ENCODE measurements around the gene NDST3.

GRCh38 chr4:117987464-117987863 is 46.8 kb upstream of the NDST3 start:
- TF ChIP-seq CTCF (IDR thresholded peaks at IDR 0.05; ENCODE audit: borderline replicate concordance, extremely low read depth, low read length, poor library complexity, severe bottlenecking) = no peak
- no peak for TF ChIP-seq EZH2 (IDR thresholded peaks at IDR 0.05; ENCODE audit: borderline replicate concordance, low read depth, low read length, severe bottlenecking)

All from DND-41 (cell line).